Activated T-helper 1 cell treated with anti-CD3 and anti-CD28 coated beads, Interleukin-2, amount 50 U/mL, for 16 hours (primary cell): ENCODE measurements around the gene LY6G6D.

Experiments used
- DNase-seq, 2 donors: peaks; one replicate each; pipeline ENCODE4 v3.0.0-alpha.2; 2020; ENCODE audit warnings: low read depth in 1 of 2, low spot score in 1 of 2

Gene LY6G6D

GRCh38 chr6:31717499-31718222, 2.5 kb downstream of the LY6G6D start:
- DNase-seq, result no peak

GRCh38 chr6:31718265-31718664, 3.1 kb downstream of the LY6G6D start:
- no peak for DNase-seq

- DNase-seq, result no peak
Observed at GRCh38 chr6:31719001-31719400, 3.9 kb downstream of the LY6G6D start.

- no peak for DNase-seq
Observed at GRCh38 chr6:31720196-31720770, 5.1 kb downstream of the LY6G6D start.

GRCh38 chr6:31721351-31722020, 6.3 kb downstream of the LY6G6D start, which contains the start of gene LY6G6C:
Gene LY6G6C (minus strand): TSS chr6:31721746. CDS start chr6:31721679, 67 bp downstream.
- no peak for DNase-seq

- DNase-seq, result no peak
Observed at GRCh38 chr6:31722173-31722572, 7.0 kb downstream of the LY6G6D start.

GRCh38 chr6:31723245-31723979, 8.3 kb downstream of the LY6G6D start, which contains the start of gene MPIG6B:
Gene MPIG6B (plus strand): TSS chr6:31723373. CDS start chr6:31723384, 11 bp downstream.
- no peak for DNase-seq

GRCh38 chr6:31723980-31724691, 9.0 kb downstream of the LY6G6D start:
- no peak for DNase-seq

- no peak for DNase-seq
Observed at GRCh38 chr6:31725502-31726350, 10.6 kb downstream of the LY6G6D start.

- DNase-seq, result no peak
Observed at GRCh38 chr6:31727034-31727716, 12.0 kb downstream of the LY6G6D start.

- DNase-seq, result no peak
Observed at GRCh38 chr6:31727717-31728671, 12.8 kb downstream of the LY6G6D start.

GRCh38 chr6:31728767-31729514, 13.8 kb downstream of the LY6G6D start, which contains the start of gene DDAH2:
Gene DDAH2 (minus strand): TSS chr6:31729299. CDS start chr6:31729161, 138 bp downstream.
- DNase-seq, result no peak

GRCh38 chr6:31729515-31729978, 14.4 kb downstream of the LY6G6D start:
- DNase-seq, result peak; percentile 60 to 61

GRCh38 chr6:31729979-31730630, 15.0 kb downstream of the LY6G6D start:
- DNase-seq, result peak in 1 of 2 donors; percentile 47

- no peak for DNase-seq
Observed at GRCh38 chr6:31730631-31731086, 15.5 kb downstream of the LY6G6D start.

GRCh38 chr6:31732029-31732428, 16.9 kb downstream of the LY6G6D start:
- no peak for DNase-seq

- no peak for DNase-seq
Observed at GRCh38 chr6:31733734-31734133, 18.6 kb downstream of the LY6G6D start.
